Stomach (tissue), 4 donors: ENCODE data around the gene PTGER3.

Experiments
- CTCF ChIP-seq, 7 experiments: fragments of 450-650 bp in 4 of 7; fragments of 200-600 bp in 3 of 7; sonication (generic) in 3 of 7; IDR thresholded peaks; one replicate each; pipeline ENCODE4 v1.5.1; 2016 to 2019; ENCODE audit warnings: antibody characterized with exemption in 7 of 7, control low read depth in 2 of 7, mild to moderate bottlenecking in 1 of 7
- EP300 ChIP-seq: sonication (generic); formaldehyde crosslinking; IDR thresholded peaks from one replicate; pipeline ENCODE4 v1.6.1; 2017; ENCODE audit warnings: antibody characterized with exemption
- POLR2A ChIP-seq, 4 donors: fragments of 450-650 bp; IDR thresholded peaks; one replicate each; pipeline ENCODE4 v1.6.1; 2016; ENCODE audit warnings: antibody characterized with exemption in 4 of 4, control low read depth in 2 of 4, mild to moderate bottlenecking in 1 of 4, moderate library complexity in 1 of 4
- POLR2AphosphoS5 ChIP-seq, 3 donors: sonication (generic); formaldehyde crosslinking; IDR thresholded peaks; one replicate each; pipeline ENCODE4 v1.6.1; 2016; ENCODE audit warnings: antibody characterized with exemption in 3 of 3

GRCh38 chr1:70930062-70930461 lies 117.6 kb downstream of the PTGER3 start:
- TF ChIP-seq CTCF (IDR thresholded peaks at IDR 0.05), result no peak
- no peak for TF ChIP-seq POLR2A (IDR thresholded peaks at IDR 0.05)
- TF ChIP-seq POLR2AphosphoS5 (IDR thresholded peaks at IDR 0.05), result no peak
- TF ChIP-seq EP300, result no peak
